WTC11 (cell line): ENCODE data around the gene POM121L2. TPM values are rescaled to one million over a fixed set of nuclear protein-coding genes. Genes with fewer than 3 reads are reported as not detected.

Experiments used
- ATAC-seq: fragments of 200-7000 bp; cut with Tn5 transposase; 2 replicates; pipeline ENCODE4 v1.10.0; 2021; ENCODE audit warnings: mild to moderate bottlenecking, moderate library complexity
- CTCF ChIA-PET: fragments of 300-600 bp; sonication (Branson Sonifier 250); formaldehyde crosslinking; loops from one replicate; lab custom pipeline; 2021; ENCODE audit warnings: antibody characterized with exemption; lab: Charles Lee
- POLR2A ChIA-PET: fragments of 350-600 bp; sonication (Branson Sonifier 250); formaldehyde crosslinking; loops from one replicate; lab custom pipeline; 2021; ENCODE audit warnings: antibody characterized with exemption; lab: Charles Lee
- DNase-seq: peaks from one replicate; pipeline ENCODE4 v3.0.0; 2021; ENCODE audit warnings: low spot score
- H3K27ac Mint-ChIP-seq: 2 replicates; pipeline ENCODE4 v1.8.0; 2021; ENCODE audit warnings: mixed read lengths
- H3K27me3 Mint-ChIP-seq: 2 replicates; pipeline ENCODE4 v1.8.0; 2021; ENCODE audit warnings: low read depth, mild to moderate bottlenecking, moderate library complexity, mixed read lengths
- H3K36me3 Mint-ChIP-seq: 2 replicates; pipeline ENCODE4 v1.8.0; 2021; ENCODE audit warnings: mixed read lengths
- H3K4me1 Mint-ChIP-seq: 2 replicates; pipeline ENCODE4 v1.8.0; 2022; ENCODE audit warnings: mixed read lengths
- H3K4me3 Mint-ChIP-seq: 2 replicates; pipeline ENCODE4 v1.8.0; 2021; ENCODE audit warnings: mild to moderate bottlenecking, moderate library complexity, mixed read lengths
- H3K9me3 Mint-ChIP-seq: 2 replicates; pipeline ENCODE4 v1.8.0; 2021; ENCODE audit warnings: mixed read lengths
- ATF1 ChIP-seq: sonication (generic); formaldehyde crosslinking; IDR thresholded peaks from 2 replicates; pipeline ENCODE4 v1.8.1; 2023; ENCODE audit warnings: mild to moderate bottlenecking, moderate library complexity, missing genetic modification reagents
- EMX1 ChIP-seq: fragments of 250-450 bp; sonication (Bioruptor Pico); IDR thresholded peaks from 2 replicates; pipeline ENCODE4 v1.8.0; 2021; ENCODE audit warnings: mild to moderate bottlenecking
- ETV6 ChIP-seq: sonication (generic); formaldehyde crosslinking; IDR thresholded peaks from 2 replicates; pipeline ENCODE4 v1.8.1; 2022; ENCODE audit warnings: mild to moderate bottlenecking, missing genetic modification reagents
- FOXJ3 ChIP-seq: sonication (generic); formaldehyde crosslinking; IDR thresholded peaks from 2 replicates; pipeline ENCODE4 v1.9.0; 2021; ENCODE audit warnings: missing genetic modification reagents, mild to moderate bottlenecking, borderline replicate concordance
- MXD4 ChIP-seq: fragments of 250-450 bp; sonication (Bioruptor Pico); IDR thresholded peaks from 2 replicates; pipeline ENCODE4 v1.8.0; 2021; ENCODE audit warnings: mild to moderate bottlenecking, moderate library complexity, borderline replicate concordance
- NR1H2 ChIP-seq: sonication (generic); formaldehyde crosslinking; IDR thresholded peaks from 2 replicates; pipeline ENCODE4 v1.9.0; 2021; ENCODE audit warnings: mild to moderate bottlenecking, moderate library complexity, missing genetic modification reagents
- NR3C1 ChIP-seq: sonication (generic); formaldehyde crosslinking; conservative IDR thresholded peaks from 2 replicates; pipeline ENCODE4 v1.8.1; 2023; ENCODE audit warnings: low read depth, mild to moderate bottlenecking, missing genetic modification reagents
- SMAD4 ChIP-seq: sonication (generic); formaldehyde crosslinking; IDR thresholded peaks from 2 replicates; pipeline ENCODE4 v1.8.0; 2022; ENCODE audit warnings: mild to moderate bottlenecking, missing genetic modification reagents
- ZBTB21 ChIP-seq: sonication (generic); formaldehyde crosslinking; IDR thresholded peaks from 2 replicates; pipeline ENCODE4 v1.8.1; 2023; ENCODE audit warnings: mild to moderate bottlenecking, missing genetic modification reagents, borderline replicate concordance
- ZNF263 ChIP-seq: sonication (generic); formaldehyde crosslinking; IDR thresholded peaks from 2 replicates; pipeline ENCODE4 v1.8.1; 2022; ENCODE audit warnings: low read depth, mild to moderate bottlenecking, moderate library complexity, missing genetic modification reagents
- ZNF396 ChIP-seq: fragments of 250-450 bp; sonication (Bioruptor Pico); IDR thresholded peaks from 2 replicates; pipeline ENCODE4 v1.8.0; 2021; ENCODE audit warnings: mild to moderate bottlenecking, moderate library complexity, borderline replicate concordance
- ZNF423 ChIP-seq: fragments of 250-450 bp; sonication (Bioruptor Pico); IDR thresholded peaks from 2 replicates; pipeline ENCODE4 v2.1.2; 2022; ENCODE audit warnings: mild to moderate bottlenecking, moderate library complexity
- ZNF671 ChIP-seq: fragments of 250-450 bp; sonication (Bioruptor Pico); IDR thresholded peaks from 2 replicates; pipeline ENCODE4 v1.8.0; 2021; ENCODE audit warnings: mild to moderate bottlenecking
- total RNA-seq: library from RNA; stranded (reverse); gene quantifications from 3 replicates; pipeline ENCODE4 v1.2.3, GENCODE V29; 2021
- TF ChIP-seq, protein P1 (sequence below): sonication (generic); formaldehyde crosslinking; IDR thresholded peaks from 2 replicates; pipeline ENCODE4 v1.8.1; 2022; ENCODE audit warnings: low read depth, mild to moderate bottlenecking, moderate library complexity, missing genetic modification reagents, borderline replicate concordance
- TF ChIP-seq, protein P2 (sequence below): sonication (generic); formaldehyde crosslinking; IDR thresholded peaks from 2 replicates; pipeline ENCODE4 v1.8.1; 2023; ENCODE audit warnings: mild to moderate bottlenecking, missing genetic modification reagents
- TF ChIP-seq, protein P3 (sequence below): fragments of 250-450 bp; sonication (Bioruptor Pico); IDR thresholded peaks from 2 replicates; pipeline ENCODE4 v2.1.2; 2022; ENCODE audit warnings: mild to moderate bottlenecking, moderate library complexity
- TF ChIP-seq, protein P4 (sequence below): sonication (generic); formaldehyde crosslinking; IDR thresholded peaks from 2 replicates; pipeline ENCODE4 v1.8.0; 2023; ENCODE audit warnings: mild to moderate bottlenecking, missing genetic modification reagents
- TF ChIP-seq, protein P5 (sequence below): fragments of 250-450 bp; sonication (Bioruptor Pico); IDR thresholded peaks from 2 replicates; pipeline ENCODE4 v1.9.0; 2021; ENCODE audit warnings: moderate library complexity, mild to moderate bottlenecking, inconsistent platforms, borderline replicate concordance
- TF ChIP-seq, protein P6 (sequence below): sonication (generic); formaldehyde crosslinking; IDR thresholded peaks from 2 replicates; pipeline ENCODE4 v1.8.0; 2022; ENCODE audit warnings: mild to moderate bottlenecking, missing genetic modification reagents
- TF ChIP-seq, protein P7 (sequence below): fragments of 250-450 bp; sonication (Bioruptor Pico); conservative IDR thresholded peaks from 2 replicates; pipeline ENCODE4 v1.9.0; 2021; ENCODE audit warnings: mild to moderate bottlenecking

The POM121L2 gene
- total RNA-seq, 1 experiment from 2014 or later = 0.13 TPM

DNA sequence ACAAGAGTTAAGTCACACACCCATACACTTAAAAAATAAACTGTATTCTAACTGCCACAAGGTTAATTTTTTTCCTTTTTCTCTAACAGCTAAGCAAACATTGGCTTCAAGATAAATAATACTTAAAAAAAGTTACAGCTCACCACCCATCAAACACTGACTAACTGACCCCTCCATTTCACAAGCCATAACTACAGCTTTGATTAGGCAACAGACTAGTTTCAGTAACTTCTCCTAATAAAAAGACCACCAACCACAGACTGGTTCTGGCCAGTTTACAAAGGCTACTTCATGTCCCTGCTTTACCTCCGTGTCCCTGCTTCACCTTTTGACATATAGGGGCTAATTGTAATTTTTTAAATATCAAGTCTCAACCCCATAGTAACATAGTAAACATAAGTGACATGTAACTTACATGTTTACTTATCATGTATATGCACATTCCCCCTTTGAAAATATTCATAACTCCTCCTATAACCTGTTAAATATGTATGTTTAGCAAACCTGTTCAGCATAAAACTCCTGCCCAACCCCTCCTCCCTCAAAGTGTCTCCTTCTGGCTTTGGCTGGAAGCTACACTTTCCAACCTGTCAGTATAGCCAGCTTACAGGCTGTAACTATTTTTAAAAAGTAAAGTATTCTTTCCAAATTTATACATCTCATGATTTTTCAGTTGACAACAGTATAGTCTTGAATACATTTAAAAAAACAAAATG lies 15.1 kb upstream of the POM121L2 start:
- no peak for ATAC-seq
- no peak overlapping the region for H3K27ac Mint-ChIP-seq
- peaks cover 9% of the 10 kb centered on the region for H3K27me3 Mint-ChIP-seq
- no peaks in the 10 kb centered on the region for H3K9me3 Mint-ChIP-seq
- POLR2A ChIA-PET = interaction anchor here (0.7 kb wide), 1 partner anchor 53 kb away, joined by 3 read pairs; no protein-coding TSS in a partner anchor
- peaks cover 4% of the 10 kb centered on the region for H3K4me1 Mint-ChIP-seq
- TF ChIP-seq ZNF396 (CRISPR knock-in tag) (no peak), FOXJ3 (CRISPR knock-in tag) (no peak), ZBTB21 (CRISPR knock-in tag) (no peak)
- TF ChIP-seq, protein P1, sequence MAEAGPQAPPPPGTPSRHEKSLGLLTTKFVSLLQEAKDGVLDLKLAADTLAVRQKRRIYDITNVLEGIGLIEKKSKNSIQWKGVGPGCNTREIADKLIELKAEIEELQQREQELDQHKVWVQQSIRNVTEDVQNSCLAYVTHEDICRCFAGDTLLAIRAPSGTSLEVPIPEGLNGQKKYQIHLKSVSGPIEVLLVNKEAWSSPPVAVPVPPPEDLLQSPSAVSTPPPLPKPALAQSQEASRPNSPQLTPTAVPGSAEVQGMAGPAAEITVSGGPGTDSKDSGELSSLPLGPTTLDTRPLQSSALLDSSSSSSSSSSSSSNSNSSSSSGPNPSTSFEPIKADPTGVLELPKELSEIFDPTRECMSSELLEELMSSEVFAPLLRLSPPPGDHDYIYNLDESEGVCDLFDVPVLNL (CRISPR knock-in tag) = no peak
- TF ChIP-seq, protein P2, sequence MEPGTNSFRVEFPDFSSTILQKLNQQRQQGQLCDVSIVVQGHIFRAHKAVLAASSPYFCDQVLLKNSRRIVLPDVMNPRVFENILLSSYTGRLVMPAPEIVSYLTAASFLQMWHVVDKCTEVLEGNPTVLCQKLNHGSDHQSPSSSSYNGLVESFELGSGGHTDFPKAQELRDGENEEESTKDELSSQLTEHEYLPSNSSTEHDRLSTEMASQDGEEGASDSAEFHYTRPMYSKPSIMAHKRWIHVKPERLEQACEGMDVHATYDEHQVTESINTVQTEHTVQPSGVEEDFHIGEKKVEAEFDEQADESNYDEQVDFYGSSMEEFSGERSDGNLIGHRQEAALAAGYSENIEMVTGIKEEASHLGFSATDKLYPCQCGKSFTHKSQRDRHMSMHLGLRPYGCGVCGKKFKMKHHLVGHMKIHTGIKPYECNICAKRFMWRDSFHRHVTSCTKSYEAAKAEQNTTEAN = no peak
- no peaks in the 10 kb centered on the region for H3K36me3 Mint-ChIP-seq
- DNase-seq = no peak
- CTCF ChIA-PET = interaction anchor here (1.4 kb wide), 1 partner anchor 15 kb away, joined by 3 read pairs; no protein-coding TSS in a partner anchor
- H3K4me3 Mint-ChIP-seq = no peak overlapping the region

DNA sequence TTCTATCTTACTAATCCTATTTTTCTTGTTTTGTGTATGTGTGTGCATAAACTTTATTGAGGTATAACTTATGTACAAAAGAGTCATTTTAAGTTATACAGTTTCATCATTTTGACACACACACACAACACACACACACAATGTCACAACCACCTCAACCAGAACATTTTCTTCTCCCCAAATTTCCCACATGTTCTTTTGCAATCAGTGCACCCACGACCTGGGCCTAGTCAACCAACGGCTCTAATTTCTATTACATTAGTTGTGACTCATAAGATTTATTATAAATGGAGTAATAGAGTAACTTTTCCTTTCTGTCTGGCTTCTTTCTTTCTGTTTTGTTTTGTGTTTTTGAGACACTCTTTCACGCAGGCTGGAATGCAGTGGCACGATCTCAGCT lies 9.8 kb upstream of the POM121L2 start:
- ATAC-seq = no peak
- TF ChIP-seq, protein P3, sequence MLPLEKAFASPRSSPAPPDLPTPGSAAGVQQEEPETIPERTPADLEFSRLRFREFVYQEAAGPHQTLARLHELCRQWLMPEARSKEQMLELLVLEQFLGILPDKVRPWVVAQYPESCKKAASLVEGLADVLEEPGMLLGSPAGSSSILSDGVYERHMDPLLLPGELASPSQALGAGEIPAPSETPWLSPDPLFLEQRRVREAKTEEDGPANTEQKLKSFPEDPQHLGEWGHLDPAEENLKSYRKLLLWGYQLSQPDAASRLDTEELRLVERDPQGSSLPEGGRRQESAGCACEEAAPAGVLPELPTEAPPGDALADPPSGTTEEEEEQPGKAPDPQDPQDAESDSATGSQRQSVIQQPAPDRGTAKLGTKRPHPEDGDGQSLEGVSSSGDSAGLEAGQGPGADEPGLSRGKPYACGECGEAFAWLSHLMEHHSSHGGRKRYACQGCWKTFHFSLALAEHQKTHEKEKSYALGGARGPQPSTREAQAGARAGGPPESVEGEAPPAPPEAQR = no peak
- TF ChIP-seq, protein P4, sequence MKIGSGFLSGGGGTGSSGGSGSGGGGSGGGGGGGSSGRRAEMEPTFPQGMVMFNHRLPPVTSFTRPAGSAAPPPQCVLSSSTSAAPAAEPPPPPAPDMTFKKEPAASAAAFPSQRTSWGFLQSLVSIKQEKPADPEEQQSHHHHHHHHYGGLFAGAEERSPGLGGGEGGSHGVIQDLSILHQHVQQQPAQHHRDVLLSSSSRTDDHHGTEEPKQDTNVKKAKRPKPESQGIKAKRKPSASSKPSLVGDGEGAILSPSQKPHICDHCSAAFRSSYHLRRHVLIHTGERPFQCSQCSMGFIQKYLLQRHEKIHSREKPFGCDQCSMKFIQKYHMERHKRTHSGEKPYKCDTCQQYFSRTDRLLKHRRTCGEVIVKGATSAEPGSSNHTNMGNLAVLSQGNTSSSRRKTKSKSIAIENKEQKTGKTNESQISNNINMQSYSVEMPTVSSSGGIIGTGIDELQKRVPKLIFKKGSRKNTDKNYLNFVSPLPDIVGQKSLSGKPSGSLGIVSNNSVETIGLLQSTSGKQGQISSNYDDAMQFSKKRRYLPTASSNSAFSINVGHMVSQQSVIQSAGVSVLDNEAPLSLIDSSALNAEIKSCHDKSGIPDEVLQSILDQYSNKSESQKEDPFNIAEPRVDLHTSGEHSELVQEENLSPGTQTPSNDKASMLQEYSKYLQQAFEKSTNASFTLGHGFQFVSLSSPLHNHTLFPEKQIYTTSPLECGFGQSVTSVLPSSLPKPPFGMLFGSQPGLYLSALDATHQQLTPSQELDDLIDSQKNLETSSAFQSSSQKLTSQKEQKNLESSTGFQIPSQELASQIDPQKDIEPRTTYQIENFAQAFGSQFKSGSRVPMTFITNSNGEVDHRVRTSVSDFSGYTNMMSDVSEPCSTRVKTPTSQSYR (CRISPR knock-in tag) = no peak
- no peak for TF ChIP-seq NR1H2 (CRISPR knock-in tag)
- TF ChIP-seq ZNF671 = no peak
- TF ChIP-seq, protein P5, sequence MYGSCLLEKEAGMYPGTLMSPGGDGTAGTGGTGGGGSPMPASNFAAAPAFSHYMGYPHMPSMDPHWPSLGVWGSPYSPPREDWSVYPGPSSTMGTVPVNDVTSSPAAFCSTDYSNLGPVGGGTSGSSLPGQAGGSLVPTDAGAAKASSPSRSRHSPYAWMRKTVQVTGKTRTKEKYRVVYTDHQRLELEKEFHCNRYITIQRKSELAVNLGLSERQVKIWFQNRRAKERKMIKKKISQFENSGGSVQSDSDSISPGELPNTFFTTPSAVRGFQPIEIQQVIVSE (CRISPR knock-in tag) = no peak
- TF ChIP-seq, protein P6, sequence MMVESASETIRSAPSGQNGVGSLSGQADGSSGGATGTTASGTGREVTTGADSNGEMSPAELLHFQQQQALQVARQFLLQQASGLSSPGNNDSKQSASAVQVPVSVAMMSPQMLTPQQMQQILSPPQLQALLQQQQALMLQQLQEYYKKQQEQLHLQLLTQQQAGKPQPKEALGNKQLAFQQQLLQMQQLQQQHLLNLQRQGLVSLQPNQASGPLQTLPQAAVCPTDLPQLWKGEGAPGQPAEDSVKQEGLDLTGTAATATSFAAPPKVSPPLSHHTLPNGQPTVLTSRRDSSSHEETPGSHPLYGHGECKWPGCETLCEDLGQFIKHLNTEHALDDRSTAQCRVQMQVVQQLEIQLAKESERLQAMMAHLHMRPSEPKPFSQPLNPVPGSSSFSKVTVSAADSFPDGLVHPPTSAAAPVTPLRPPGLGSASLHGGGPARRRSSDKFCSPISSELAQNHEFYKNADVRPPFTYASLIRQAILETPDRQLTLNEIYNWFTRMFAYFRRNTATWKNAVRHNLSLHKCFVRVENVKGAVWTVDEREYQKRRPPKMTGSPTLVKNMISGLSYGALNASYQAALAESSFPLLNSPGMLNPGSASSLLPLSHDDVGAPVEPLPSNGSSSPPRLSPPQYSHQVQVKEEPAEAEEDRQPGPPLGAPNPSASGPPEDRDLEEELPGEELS (CRISPR knock-in tag) = no peak
- TF ChIP-seq NR3C1 (CRISPR knock-in tag) = no peak
- no peak for TF ChIP-seq ATF1 (CRISPR knock-in tag)
- TF ChIP-seq MXD4 = no peak
- TF ChIP-seq ZNF263 (CRISPR knock-in tag) = no peak
- TF ChIP-seq, protein P7, sequence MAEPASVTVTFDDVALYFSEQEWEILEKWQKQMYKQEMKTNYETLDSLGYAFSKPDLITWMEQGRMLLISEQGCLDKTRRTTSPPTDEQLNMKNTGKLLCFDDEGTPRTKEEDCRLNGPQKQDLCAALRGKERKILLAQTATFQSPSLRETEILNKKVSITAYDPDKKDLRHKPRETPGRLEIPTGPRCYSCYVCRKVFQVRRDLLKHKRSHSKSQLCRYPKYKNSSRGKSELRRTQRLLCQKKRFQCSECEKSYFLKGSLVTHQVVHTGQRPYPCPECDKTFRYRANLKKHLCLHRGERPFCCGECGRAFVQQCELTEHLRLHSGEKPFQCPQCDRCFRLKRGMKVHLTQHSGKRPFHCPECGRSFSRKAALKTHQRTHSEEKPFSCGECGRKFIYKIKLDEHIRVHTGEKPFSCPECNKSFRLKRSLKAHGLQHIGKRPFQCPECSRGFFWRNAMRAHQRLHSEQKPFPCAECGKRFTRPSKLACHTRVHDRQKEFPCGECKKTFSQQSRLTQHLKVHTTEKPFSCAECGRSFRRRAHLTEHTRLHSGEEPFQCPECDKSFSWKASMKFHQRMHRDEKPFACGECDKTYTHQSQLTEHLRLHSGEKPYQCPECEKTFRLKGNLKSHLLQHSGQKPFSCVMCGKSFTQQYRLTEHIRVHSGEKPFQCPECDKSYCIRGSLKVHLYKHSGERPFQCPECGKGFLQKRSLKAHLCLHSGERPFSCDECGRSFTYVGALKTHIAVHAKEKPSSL (CRISPR knock-in tag) = no peak
- no peak for TF ChIP-seq ETV6 (CRISPR knock-in tag)
- TF ChIP-seq ZNF423 = no peak
- no peak for TF ChIP-seq SMAD4 (CRISPR knock-in tag)
- no peak for TF ChIP-seq EMX1

More for the DNA sequence above, 9.8 kb upstream of the POM121L2 start:
- Mint-ChIP-seq H3K27ac (no peak overlapping the region), H3K36me3 (no peaks in the 10 kb centered on the region), H3K9me3 (no peaks in the 10 kb centered on the region), H3K4me3 (no peak overlapping the region), H3K4me1 (no peaks in the 10 kb centered on the region), H3K27me3 (peaks cover 9% of the 10 kb centered on the region)
- ChIA-PET CTCF (no interaction called here), POLR2A (no interaction called here)
- DNase-seq = no peak
